AG04449 (cell line): ENCODE data around the gene CNP.
"Not testable (repeated sequence)": the region's sequence is repeated elsewhere in the genome, so short reads cannot be mapped to it uniquely, and the experiment has no call there.

ENCODE experiments used
- CTCF ChIA-PET: fragments of 350-600 bp; formaldehyde crosslinking; extraction: SDS; loops from one replicate; lab custom pipeline; 2021; ENCODE audit warnings: antibody characterized with exemption; lab: Yijun Ruan, JAX
- POLR2A ChIA-PET: fragments of 400-600, 350-600 bp; formaldehyde crosslinking; extraction: SDS; loops from one replicate; lab custom pipeline; 2020; ENCODE audit warnings: antibody characterized with exemption, inconsistent platforms; lab: Yijun Ruan, JAX
- DNase-seq: peaks from one replicate; pipeline ENCODE4 v3.0.0-alpha.2; 2010; ENCODE audit warnings: low read depth, low spot score
- H3K4me3 ChIP-seq: 2 replicates; pipeline ENCODE4 v1.5.1; 2011; ENCODE audit warnings: low read depth, mild to moderate bottlenecking, control low read depth, low read length
- CTCF ChIP-seq: IDR thresholded peaks from one replicate; pipeline ENCODE4 v1.5.1; 2011; ENCODE audit warnings: mild to moderate bottlenecking, moderate library complexity, low read length, control low read depth, inconsistent platforms; ENCODE audit not compliant: insufficient read depth; ENCODE audit errors: missing control alignments

CNP gene

GRCh38 chr17:42002792-42003301 lies 36.3 kb downstream of the CNP start:
- no peak for DNase-seq
- no peak for TF ChIP-seq CTCF
- CTCF ChIA-PET, result interaction anchor here (1.1 to 3.3 kb wide), 5 partner anchors 10 to 43 kb away, joined by 3 to 10 read pairs (median 4); partner anchors contain the start of genes DNAJC7 and NKIRAS2
- H3K4me3 ChIP-seq, result no peak overlapping the region
- POLR2A ChIA-PET, result interaction anchor here (0.6 kb wide), 1 partner anchor 23 kb away, joined by 3 read pairs; no protein-coding TSS in a partner anchor

- POLR2A ChIA-PET, result no interaction called here
- no peak for DNase-seq
- CTCF ChIA-PET, result interaction anchor here (1.2 to 3.3 kb wide), 5 partner anchors 8 to 112 kb away, joined by 3 to 22 read pairs (median 5); partner anchors contain the start of genes DNAJC7 and NKIRAS2
- no peak overlapping the region for H3K4me3 ChIP-seq
- no peak for TF ChIP-seq CTCF
Observed at GRCh38 chr17:42005166-42005565, 38.6 kb downstream of the CNP start.

- H3K4me3 ChIP-seq, result no peak overlapping the region
- DNase-seq, result no peak
- CTCF ChIA-PET, result interaction anchor here (1.0 to 1.8 kb wide), 2 partner anchors 10 to 44 kb away, joined by 4 to 17 read pairs; partner anchors contain the start of genes DNAJC7 and NKIRAS2
- no peak for TF ChIP-seq CTCF
- POLR2A ChIA-PET, result no interaction called here
Observed at GRCh38 chr17:42009170-42009569, 42.6 kb downstream of the CNP start.

- H3K4me3 ChIP-seq, DNase-seq, POLR2A ChIA-PET: not testable (repeated sequence)
- CTCF ChIA-PET, result interaction anchor here (1.8 kb wide), 1 partner anchor 9 kb away, joined by 17 read pairs; the partner anchor contains the start of genes DNAJC7 and NKIRAS2
Observed at GRCh38 chr17:42010266-42010680, 43.7 kb downstream of the CNP start.

GRCh38 chr17:42010898-42011516 lies 44.4 kb downstream of the CNP start:
- ChIA-PET POLR2A (no interaction called here), CTCF (no interaction called here)
- H3K4me3 ChIP-seq, result no peak overlapping the region
- TF ChIP-seq CTCF, result no peak
- DNase-seq, result no peak

- H3K4me3 ChIP-seq, DNase-seq: not testable (repeated sequence)
- ChIA-PET CTCF (interaction anchor here (1.2 to 20.7 kb wide), 5 partner anchors 9 to 98 kb away, joined by 3 to 451 read pairs (median 10); partner anchors contain the start of genes DHX58, HSPB9, KAT2A and NKIRAS2), POLR2A (interaction anchor here (0.9 kb wide), 1 partner anchor 45 kb away, joined by 4 read pairs; no protein-coding TSS in a partner anchor)
Observed at GRCh38 chr17:42012363-42012762, 45.8 kb downstream of the CNP start.

- H3K4me3 ChIP-seq, DNase-seq, POLR2A ChIA-PET: not testable (repeated sequence)
- CTCF ChIA-PET, result interaction anchor here (2.3 to 20.7 kb wide), 3 partner anchors 10 to 97 kb away, joined by 10 to 451 read pairs (median 20); partner anchors contain the start of genes DHX58, HSPB9, KAT2A and ZNF385C
Observed at GRCh38 chr17:42013740-42014139, 47.1 kb downstream of the CNP start.
